IPS-NIHi11 (cell line): ENCODE measurements around the gene LGI1.

Experiments
- DNase-seq: peaks from one replicate; pipeline ENCODE4 v3.0.0; 2012; ENCODE audit warnings: mixed read lengths, low spot score

LGI1 gene

DNA sequence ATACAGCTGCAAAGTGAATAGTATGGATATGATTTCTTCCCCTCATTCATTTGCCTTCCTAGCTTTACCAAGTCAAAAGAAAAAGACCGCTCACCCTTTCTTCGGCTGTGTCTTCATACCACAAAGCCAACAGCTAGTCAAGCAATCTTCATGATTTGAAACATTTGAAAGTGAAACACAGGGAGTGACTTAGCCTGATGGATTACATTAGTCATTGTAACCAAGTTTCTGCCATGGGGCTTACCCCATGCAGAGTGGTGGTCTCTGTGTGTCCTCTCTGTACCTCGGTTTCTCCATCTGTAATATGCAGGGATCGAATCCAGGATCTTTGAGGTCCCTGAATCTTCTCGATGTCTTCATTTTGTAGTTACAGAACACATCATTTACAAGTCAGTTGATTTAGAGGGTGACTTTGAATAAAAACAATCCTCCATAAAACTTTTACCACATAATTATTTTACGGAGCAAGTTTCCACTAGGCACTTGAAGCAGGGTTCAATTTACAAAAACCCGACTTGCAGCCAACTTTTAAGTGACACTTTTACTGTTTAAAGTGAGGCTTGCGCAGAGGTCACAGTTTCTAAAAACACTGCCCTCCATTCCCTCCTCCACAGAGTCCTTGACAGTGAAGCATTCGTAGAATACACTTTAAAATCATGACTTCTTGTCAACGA is 2.2 kb upstream of the LGI1 start:
- DNase-seq = no peak

- no peak for DNase-seq
Observed at GRCh38 chr10:93756118-93756517, 1.6 kb upstream of the LGI1 start.

DNA sequence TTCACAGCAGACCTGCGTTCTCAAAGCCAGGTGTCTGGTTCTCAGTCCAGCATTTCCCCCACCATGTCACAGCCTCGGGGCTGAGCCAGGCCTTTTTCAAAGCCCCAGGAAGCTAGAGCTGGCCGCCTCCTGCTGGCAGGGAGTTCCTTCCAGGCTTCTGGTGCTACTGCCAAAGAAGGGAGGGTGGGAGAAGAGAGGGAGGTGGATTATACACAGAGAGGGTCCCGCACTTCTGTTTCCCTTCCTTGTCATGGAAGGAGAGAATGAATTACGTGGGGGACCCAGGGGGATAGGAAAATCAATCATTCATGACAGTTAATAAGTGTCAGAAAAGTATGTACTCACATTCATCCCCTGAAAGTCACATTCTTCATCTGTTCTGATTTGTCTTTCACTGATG is 600 bp upstream of the LGI1 start:
- DNase-seq = no peak

GRCh38 chr10:93758508-93758885 is 761 bp downstream of the LGI1 start:
- DNase-seq = no peak

DNA sequence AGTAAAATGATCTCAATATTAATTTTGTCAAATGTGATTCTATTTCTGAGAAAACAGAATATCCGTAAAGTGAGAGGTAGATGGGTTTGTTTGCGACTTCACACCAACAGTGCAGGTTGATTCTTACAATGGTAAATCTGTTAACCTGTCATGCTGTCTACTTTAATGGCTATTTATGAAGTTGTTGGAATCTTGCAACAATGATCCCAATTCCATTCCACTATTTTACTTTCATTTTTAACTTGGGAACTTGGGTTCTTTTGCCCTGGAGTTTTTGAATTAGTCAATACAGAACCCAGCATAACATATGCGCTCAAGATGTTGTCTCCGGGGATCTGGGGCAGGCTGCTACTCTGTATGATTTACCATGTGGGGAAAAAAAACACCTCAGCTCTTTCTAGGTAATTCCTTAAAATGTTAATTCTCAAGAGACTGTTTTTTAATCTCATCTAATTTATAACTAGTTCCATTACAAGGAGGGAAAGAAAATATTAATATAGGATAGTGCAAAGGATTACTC is 1.2 kb downstream of the LGI1 start:
- no peak for DNase-seq

DNA sequence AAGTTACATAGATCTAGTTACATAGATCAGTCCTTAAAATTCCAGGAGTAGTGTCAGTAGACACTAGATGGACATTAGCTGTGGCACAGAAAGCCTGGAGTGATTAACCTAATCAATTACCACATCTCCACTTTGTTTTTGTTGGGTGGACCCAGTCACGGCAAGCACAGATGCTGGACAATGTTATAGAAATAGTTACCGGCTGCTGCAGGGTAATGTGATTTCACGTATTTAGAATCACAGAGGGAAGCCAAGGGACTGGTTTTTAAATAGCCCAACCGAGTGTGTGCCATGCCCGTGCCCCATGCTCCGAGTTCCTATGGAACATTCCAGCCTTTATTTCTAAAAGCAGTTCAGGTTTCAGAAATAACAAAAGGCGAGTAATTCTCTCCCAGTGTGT is 2.8 kb downstream of the LGI1 start:
- DNase-seq = no peak

DNA sequence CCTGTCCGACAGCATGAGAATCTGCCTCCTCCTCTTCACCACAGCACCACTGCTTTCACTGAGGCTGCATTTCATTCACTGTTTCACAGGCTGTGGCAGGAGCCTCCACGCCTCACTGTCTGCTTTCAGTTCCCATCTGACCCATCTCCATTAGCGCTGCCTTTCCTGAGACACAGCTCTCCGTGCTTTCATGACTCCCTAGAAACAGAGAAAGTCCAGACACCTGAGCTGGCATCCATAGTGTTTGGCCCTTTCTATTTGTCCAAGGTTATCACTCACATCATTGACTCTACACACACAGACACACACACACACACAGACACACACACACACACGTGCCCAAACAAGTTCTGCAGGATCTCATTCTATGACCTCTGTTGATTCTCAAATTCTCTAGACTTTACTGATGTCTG is 5.2 kb downstream of the LGI1 start:
- no peak for DNase-seq

GRCh38 chr10:93766918-93767317 is 9.2 kb downstream of the LGI1 start:
- DNase-seq = no peak

- no peak for DNase-seq
Observed at GRCh38 chr10:93767724-93768399, 10.1 kb downstream of the LGI1 start.

DNA sequence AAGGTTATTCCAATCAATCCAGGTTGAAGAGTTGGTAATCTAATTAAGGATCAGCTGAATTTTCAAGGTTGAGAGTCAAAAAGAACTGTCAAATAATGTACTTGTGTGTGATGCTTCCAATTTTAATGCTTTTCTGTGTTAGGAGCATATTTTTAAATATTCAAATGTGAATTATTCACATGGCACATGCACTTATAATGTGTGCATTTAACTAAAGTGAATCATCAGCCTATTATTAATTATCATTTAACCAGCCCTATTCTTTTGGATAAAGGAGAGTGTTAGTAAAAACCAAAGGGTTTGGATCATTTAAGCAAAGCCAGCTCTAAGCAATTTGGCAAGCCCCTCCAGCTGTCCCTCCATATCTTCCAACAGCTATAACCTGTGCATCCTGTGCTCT is 11.2 kb downstream of the LGI1 start:
- DNase-seq = no peak

DNA sequence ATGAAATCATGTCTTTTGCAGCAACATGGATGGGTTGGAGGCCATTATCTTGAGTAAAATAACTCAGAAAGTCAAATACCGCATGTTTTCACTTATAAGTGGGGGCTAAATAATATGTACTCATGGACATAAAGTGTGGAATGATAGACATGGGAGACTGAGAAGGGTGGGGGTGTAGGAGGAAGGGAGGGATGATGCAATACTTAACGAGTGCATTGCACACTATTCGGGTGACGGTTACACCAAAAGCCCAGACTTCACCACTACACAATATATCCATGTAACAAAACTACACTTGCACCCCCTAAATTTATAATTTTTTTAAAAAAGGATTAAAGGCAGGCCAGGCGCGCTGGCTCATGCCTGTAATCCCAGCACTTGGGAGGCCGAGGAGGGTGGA is 13.6 kb downstream of the LGI1 start:
- no peak for DNase-seq

DNA sequence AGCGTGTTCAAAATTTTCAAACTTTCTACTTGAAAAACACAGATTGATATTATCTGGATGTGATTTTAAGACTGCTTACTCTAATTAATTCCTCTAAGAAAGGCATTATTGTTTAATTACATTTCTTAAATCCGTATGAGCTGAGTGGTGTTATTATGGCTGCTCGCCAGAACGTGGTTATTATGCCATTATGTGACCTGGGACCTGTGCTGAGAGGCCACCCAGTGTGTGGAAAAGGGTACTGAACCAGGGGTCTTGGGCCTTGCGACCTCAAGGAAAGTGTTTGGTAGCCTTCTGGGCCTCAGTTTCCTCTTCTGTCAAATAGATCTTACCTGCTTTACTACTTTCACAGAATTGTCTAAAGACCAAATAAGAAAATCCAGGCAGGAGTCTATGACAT is 15.4 kb downstream of the LGI1 start:
- DNase-seq = no peak

DNA sequence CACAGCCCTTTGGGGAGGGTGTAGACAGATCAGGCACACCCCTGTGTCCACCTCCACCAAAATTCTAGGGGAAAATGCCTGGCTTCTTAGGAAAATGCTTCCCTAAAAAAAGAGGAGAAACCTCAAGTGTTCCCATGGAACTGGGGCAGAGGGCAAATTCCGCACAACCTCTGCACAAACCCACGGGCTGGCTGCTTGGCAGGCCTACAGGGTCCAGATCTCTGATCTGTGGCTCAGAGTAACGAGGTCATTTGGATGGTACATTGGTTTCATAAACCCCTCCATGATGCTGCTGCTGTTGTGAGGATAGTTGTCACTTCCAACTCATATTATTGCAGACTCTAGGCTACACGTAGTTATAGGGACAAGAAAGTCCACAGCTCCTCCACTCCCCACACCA is 16.0 kb downstream of the LGI1 start:
- no peak for DNase-seq

DNA sequence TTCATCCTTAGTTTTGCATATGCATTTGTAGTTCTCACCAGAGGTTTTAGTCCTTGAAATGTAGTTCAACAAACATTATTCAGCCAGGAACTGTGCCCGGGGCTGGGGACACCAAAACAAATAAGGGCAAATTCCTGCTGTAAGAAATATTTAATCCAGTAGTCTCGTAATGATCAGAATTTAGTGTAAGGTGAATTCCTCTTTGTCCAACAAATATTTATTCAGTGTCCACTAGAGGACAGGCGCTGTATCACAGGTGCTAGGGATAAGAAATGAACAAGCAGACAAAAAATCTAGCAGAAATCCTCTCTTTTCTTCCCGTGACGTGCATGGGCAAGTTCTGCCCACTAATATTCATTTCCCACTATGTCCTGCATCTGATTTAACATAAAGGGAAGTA is 17.6 kb downstream of the LGI1 start:
- DNase-seq = no peak

- no peak for DNase-seq
Observed at GRCh38 chr10:93777092-93777491, 19.4 kb downstream of the LGI1 start.

GRCh38 chr10:93784059-93784458 is 26.3 kb downstream of the LGI1 start:
- DNase-seq = no peak

DNA sequence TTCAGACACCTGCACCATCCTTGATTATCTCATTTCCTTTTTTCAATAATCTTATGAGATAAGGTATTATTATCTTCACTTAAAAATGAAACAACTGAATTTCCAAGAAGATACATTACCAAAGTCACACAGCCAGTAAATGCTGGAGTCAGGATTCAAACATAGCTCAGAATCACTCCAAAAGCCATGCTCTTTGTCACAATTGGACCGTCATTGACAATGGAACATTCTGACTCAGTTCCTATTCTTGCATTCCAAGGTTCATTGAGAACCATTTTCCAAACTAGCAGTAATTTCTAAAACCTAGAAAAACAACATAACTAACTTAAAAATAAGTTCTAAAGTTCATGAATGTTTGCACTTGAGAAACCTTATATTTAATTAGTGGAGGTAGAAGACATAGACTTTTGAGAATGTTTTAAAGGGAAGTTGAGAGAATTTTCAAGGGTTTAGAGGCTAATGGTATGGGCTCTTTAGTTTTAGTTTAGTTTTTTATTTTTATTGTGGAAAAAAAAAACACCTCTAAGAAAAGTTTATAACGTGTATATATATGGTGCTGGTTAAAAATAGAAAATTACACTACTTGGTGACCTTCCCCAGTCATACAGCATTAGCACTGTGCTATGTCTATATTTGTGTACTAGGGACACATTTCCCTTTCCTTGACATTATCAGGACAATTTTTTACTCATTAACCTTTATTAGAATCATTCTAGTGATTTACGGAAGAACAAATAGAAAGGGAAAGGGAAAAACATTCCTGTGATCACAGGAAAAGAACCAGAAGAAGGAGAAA is 30.9 kb downstream of the LGI1 start:
- no peak for DNase-seq

- no peak for DNase-seq
Observed at GRCh38 chr10:93790439-93790838, 32.7 kb downstream of the LGI1 start.

GRCh38 chr10:93796167-93796566 is 38.4 kb downstream of the LGI1 start:
- no peak for DNase-seq

DNA sequence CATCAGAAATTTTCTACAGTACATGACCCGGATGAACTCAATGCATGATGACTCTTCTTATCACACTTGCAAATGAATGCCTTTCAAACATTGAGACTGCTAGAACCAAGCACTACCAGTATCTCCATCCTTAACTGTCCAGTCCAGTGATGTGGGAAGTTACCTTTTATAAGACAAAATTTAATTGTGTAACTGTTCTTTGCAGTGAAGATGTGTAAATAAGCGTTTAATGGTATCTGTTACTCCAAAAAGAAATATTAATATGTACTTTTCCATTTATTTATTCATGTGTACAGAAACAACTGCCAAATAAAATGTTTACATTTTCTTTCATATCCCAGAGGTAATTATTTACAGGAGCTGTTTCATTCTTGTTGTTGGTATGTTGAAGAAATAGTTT is 40.1 kb downstream of the LGI1 start:
- DNase-seq = no peak

- no peak for DNase-seq
Observed at GRCh38 chr10:93799155-93799708, 41.5 kb downstream of the LGI1 start.

DNA sequence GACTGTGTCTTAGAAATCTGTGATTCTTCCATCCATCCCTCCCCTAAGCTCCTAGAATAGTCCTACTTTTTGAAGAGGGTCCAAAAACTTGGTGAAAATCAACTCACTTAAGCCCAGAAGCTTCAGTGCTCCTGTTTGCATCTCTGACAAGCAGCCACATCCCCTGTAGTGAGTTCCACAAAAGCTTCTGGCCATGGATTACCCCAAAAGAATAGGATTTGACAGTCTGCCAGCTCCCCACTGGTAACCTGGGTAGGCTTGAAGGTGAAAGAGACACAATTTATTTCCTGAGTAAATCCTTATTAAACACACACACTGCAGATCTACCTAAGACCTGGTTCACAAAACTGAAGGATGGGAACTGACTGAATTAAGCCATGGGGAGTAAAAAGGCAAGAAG is 46.5 kb downstream of the LGI1 start:
- no peak for DNase-seq

DNA sequence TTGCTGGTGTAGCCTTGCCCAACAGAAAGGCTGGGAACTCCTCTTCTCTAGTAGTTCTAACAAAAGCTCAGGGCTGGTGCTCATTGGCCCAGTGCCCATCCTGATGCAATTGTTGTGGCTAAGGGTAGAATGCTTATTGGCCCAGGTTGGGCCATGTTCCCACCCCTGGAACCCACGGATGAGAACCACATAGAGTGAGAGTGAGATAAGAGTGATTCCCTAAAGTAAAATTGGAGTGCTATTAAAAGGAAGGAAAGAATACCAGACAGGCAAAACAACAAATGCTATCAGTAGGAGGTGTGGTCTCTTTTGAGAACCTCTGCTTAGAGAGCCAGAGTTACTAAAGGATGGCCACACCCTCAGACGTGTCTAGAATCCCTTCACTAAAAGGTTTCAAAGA is 49.2 kb downstream of the LGI1 start:
- DNase-seq = no peak
